HEK293 (cell line): ENCODE results near the gene HSDL2.

Experiments used
- TCF7L2 ChIP-seq: IDR thresholded peaks from 2 replicates; pipeline ENCODE4 v1.6.1; 2011; ENCODE audit warnings: low read depth, mild to moderate bottlenecking, inconsistent platforms, low read length, moderate library complexity, borderline replicate concordance
- TF ChIP-seq, protein P1 (sequence below): fragments of 450-650 bp; formaldehyde crosslinking; IDR thresholded peaks from 2 replicates; pipeline ENCODE4 v1.5.1; 2016; ENCODE audit warnings: missing biosample characterization, missing genetic modification characterization
- TF ChIP-seq, protein P2 (sequence below): fragments of 450-650 bp; formaldehyde crosslinking; IDR thresholded peaks from 2 replicates; pipeline ENCODE4 v1.5.1; 2016; ENCODE audit warnings: missing biosample characterization, missing genetic modification characterization

DNA sequence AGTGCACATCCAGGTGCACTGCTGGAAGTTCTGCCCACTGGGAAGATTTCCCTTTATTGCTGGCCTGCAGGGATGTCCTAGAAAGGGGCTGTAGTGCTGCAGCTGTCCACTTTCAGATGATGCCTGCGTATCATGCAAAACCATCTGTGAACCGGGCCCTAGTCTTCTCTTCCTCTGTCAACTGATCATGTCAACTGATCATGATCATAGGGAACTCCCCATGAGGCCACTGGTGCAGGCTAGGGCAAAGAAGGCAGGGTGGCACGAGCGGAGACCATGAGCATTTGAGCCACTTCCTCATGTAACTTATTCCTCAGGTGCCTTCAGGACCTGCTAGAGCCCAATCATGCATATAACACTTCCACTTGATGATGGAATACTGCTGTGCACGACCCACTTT lies 4.5 kb upstream of the HSDL2 start:
- TF ChIP-seq, protein P1, sequence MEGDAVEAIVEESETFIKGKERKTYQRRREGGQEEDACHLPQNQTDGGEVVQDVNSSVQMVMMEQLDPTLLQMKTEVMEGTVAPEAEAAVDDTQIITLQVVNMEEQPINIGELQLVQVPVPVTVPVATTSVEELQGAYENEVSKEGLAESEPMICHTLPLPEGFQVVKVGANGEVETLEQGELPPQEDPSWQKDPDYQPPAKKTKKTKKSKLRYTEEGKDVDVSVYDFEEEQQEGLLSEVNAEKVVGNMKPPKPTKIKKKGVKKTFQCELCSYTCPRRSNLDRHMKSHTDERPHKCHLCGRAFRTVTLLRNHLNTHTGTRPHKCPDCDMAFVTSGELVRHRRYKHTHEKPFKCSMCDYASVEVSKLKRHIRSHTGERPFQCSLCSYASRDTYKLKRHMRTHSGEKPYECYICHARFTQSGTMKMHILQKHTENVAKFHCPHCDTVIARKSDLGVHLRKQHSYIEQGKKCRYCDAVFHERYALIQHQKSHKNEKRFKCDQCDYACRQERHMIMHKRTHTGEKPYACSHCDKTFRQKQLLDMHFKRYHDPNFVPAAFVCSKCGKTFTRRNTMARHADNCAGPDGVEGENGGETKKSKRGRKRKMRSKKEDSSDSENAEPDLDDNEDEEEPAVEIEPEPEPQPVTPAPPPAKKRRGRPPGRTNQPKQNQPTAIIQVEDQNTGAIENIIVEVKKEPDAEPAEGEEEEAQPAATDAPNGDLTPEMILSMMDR = no peak
- TF ChIP-seq, protein P2, sequence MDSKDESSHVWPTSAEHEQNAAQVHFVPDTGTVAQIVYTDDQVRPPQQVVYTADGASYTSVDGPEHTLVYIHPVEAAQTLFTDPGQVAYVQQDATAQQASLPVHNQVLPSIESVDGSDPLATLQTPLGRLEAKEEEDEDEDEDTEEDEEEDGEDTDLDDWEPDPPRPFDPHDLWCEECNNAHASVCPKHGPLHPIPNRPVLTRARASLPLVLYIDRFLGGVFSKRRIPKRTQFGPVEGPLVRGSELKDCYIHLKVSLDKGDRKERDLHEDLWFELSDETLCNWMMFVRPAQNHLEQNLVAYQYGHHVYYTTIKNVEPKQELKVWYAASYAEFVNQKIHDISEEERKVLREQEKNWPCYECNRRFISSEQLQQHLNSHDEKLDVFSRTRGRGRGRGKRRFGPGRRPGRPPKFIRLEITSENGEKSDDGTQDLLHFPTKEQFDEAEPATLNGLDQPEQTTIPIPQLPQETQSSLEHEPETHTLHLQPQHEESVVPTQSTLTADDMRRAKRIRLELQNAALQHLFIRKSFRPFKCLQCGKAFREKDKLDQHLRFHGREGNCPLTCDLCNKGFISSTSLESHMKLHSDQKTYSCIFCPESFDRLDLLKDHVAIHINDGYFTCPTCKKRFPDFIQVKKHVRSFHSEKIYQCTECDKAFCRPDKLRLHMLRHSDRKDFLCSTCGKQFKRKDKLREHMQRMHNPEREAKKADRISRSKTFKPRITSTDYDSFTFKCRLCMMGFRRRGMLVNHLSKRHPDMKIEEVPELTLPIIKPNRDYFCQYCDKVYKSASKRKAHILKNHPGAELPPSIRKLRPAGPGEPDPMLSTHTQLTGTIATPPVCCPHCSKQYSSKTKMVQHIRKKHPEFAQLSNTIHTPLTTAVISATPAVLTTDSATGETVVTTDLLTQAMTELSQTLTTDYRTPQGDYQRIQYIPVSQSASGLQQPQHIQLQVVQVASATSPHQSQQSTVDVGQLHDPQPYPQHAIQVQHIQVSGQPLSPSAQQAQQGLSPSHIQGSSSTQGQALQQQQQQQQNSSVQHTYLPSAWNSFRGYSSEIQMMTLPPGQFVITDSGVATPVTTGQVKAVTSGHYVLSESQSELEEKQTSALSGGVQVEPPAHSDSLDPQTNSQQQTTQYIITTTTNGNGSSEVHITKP (tag by site-specific recombination) = no peak
- TF ChIP-seq TCF7L2 = no peak
